Bone marrow (tissue), 2 donors: Measurements from ENCODE around the gene AOC2.

Experiments
- DNase-seq, 2 donors: peaks; one replicate each; lab custom pipeline; 2025; lab: John Stamatoyannopoulos, UW

Gene AOC2, protein sequence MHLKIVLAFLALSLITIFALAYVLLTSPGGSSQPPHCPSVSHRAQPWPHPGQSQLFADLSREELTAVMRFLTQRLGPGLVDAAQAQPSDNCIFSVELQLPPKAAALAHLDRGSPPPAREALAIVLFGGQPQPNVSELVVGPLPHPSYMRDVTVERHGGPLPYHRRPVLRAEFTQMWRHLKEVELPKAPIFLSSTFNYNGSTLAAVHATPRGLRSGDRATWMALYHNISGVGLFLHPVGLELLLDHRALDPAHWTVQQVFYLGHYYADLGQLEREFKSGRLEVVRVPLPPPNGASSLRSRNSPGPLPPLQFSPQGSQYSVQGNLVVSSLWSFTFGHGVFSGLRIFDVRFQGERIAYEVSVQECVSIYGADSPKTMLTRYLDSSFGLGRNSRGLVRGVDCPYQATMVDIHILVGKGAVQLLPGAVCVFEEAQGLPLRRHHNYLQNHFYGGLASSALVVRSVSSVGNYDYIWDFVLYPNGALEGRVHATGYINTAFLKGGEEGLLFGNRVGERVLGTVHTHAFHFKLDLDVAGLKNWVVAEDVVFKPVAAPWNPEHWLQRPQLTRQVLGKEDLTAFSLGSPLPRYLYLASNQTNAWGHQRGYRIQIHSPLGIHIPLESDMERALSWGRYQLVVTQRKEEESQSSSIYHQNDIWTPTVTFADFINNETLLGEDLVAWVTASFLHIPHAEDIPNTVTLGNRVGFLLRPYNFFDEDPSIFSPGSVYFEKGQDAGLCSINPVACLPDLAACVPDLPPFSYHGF

DNA sequence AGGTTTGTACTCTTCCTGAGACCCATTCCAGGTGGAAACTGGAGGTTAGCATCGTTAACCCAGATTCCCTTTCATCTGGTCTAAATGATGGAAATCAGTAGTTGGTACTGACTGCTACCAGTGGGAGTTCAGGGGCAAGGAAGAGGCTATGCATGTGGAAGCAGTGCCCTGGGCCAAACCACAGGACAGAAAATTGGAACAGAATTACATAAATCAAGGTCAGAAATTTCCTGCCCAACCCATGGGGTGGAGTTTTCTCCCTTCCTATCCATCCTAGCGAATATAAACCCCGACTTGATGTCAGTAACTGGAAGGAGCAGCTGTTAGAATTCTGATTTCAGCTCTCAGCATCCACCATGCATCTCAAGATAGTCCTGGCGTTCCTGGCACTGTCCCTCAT, at the start of gene AOC2:
Gene AOC2, plus strand, starts transcription at position 310 of the 400 bp plus-strand sequence. Its CDS starts 47 bp downstream, at position 357.
- DNase-seq: no peak

DNA sequence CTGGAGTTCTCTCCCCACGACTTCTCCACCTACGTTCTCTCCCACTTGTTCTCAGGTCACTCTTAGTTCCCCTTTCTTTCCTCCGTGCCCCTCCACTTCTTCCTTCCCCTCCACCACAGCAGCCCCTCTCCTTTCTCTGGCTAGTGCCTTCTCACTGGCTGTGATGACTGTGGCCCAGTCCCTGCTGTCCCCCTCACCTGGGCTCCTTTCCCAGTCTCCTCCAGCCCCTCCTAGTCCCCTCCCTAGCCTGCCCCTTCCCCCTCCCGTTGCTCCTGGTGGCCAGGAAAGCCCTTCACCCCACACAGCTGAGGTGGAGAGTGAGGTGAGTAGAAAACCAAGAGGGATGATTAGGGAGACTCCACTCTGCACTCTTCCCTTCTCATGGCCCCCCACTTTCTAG, 49.3 kb upstream of the AOC2 start:
- DNase-seq: no peak

DNA sequence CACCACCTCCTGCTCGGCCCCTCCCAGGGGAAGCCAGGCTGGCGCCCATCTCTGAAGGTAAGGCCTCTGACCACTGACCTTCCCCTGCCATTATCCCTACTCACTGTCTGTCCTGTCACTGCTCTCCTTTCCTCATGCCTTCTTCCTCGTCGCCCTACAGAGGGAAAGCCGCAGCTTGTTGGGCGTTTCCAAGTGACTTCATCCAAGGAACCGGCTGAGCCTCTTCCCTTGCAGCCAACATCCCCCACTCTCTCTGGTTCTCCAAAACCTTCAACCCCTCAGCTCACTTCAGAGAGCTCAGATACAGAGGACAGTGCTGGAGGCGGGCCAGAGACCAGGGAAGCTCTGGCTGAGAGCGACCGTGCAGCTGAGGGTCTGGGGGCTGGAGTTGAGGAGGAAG, 48.9 kb upstream of the AOC2 start:
- DNase-seq: no peak

DNA sequence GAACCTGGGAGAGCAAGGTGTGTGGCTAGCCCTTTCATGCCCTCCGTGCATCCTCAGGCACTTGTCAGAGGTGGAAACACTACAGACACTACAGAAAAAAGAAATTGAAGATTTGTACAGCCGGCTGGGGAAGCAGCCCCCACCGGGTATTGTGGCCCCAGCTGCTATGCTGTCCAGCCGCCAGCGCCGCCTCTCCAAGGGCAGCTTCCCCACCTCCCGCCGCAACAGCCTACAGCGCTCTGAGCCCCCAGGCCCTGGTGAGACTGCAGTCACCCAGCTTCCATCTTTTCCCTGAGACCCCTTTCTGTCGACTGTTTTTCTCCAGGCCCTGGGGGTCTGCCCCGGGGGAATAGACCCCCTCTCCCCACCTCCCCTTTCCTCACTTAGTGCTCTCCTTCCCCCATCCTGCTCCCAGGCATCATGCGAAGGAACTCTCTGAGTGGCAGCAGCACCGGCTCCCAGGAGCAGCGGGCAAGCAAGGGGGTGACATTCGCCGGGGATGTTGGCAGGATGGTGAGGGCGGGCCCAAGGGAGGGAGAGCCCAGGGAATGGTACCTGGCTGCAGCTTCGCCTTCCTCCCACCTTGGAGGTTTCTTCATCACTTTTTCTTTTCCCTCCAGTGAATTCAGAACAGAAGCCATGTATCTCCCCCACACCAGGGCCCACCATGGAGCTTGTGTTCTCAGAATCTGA, 48.2 kb upstream of the AOC2 start:
- no peak for DNase-seq

DNA sequence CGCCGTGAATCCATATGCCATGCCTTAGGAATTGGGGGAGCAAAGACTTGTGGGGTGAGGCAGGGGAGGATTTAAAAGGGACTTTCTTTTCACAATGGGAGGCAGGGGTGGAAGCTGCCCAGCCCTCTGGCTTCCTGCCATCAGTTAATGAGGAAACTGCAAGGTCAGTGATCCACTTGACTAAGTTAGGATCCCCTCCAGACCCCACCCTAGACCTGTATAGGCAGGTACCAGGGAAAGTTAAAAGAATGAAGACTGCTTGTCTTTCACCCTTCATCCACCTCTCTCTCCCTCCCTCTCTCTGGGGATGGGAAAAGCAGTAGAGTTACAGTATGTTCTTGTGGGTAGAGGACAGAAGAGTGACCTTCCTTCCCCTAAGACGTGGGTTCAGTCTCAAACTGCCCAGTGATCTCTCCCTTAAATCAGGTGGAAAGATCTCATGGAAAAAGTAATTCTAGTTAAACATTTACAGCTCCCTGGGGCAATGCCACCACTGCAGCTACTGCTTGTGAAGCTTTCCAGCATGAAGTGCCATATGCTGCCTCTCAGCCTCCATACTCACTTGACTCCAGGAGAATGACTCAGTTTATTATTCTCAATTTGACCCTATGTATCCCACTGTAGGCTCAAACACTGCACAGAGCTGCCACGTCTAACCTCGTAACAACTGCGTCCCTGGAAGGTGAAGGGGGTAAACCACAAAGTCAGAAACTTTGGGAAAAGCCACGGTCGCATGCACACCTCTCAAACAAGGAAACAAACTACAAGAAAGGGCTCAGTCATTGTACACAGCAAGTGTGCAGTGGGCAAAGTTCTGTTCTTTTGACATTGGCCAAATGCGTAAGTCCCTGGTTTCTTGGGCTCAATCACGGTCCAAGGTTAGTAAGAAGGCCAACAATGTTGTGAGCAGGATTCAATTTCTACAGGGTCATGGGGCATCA, 47.0 kb upstream of the AOC2 start:
- DNase-seq: no peak

DNA sequence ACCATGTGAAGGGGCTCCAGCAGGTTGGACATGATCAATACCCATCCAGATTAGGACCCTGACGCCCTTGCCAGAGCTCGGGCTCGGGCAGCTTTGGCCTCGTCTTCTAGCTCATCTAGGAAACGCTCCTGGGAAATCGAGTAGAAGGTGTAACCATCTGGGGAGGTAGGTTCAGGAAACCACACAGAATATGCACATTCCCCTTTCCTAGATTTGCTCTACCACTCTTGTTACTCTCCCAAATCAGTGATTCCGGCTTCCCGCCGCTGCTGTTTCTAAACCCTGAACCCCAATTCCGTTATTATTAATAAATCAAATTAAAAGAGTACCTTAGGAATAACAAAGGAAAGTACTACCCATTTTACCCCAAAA, 46.4 kb upstream of the AOC2 start:
- no peak for DNase-seq

DNA sequence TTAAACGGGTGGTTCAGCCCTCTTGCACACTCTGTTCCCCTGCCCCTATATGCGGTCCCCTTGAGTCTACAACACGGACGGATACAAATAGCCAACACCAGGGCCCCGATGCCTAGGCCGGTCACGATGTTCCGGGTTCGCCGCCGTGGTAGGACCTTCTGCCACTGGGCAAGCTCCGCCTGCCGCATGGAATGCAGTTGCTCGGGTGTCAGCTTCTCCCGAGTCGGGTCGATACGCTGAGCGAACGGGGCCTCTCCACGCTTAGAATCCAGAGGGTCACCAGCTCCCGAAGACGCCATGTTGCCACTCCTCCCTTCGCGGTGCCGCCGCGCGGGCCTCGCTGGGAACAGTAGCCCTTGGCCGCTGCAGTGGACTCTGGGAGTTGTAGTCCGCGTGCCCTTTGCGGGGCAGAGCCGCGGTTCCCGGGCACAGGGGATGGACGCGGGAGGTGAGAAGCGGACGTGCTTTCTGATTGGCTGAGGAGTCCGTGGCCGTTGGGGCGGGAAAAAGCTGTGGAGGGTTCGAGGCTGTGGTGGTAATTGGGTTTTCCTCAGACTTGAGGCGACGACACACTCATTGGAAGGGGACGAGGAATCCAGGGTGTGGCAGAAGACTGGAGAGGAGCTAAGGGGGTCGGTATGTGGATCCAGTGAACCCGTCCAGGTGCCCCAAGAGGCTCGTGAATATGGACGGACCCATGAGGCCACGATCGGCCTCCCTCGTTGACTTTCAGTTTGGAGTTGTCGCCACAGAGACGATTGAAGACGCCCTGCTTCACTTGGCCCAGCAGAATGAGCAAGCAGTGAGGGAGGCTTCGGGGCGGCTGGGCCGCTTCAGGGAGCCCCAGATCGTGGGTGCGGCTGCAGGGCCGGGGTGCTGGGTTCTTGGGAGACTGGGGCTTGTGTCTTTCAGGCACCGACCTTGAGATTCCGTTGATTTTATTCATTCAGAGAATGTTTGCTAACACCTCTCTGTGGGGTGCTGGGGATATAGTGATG, 45.7 kb upstream of the AOC2 start, which contains the start of the genes CNTD1 and COA3:
Gene CNTD1, plus strand, starts transcription at position 479 of the 998 bp plus-strand sequence. Its CDS starts 207 bp downstream, at position 686.
Gene COA3, minus strand, starts transcription at position 322 of the 998 bp plus-strand sequence. Its CDS starts 23 bp downstream, at position 299.
- DNase-seq: peak; percentile 60 to 62

DNA sequence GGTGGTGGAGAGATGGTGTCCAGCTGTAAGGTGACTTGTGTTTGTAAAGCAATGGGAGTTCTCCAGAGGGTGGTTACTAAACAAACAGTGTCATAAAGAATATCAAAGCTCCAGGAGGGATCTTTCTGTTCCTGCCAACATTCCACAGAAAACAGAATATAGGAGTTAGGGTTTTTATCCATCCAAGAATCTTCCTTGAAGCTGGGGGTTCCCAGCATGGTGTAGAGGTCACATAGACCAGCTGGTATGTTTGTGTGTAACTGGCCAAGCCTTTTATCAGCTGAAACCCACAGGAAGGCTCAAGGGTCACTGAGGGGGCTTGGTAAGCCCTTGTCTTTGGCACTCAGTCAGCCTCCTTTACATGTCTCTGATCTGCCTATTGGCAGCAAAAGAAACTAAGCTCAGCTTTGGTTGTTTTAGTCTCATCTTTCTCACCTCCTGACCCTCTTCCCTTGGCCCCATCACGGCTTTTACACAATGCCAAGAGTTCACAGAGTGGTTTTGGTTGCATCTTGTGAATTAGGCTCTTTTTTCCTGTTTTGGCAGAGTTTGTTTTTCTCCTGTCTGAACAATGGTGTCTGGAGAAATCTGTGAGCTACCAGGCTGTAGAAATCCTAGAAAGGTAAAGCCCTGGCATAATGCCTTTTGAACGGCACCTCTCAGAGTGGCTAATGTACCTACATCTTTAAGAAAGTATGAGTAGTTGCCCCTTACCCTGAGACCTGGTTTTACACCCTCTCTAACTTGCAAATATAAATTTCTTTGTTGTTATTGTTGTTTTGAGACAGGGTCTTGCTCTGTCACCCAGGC, 41.1 kb upstream of the AOC2 start:
- DNase-seq: no peak

DNA sequence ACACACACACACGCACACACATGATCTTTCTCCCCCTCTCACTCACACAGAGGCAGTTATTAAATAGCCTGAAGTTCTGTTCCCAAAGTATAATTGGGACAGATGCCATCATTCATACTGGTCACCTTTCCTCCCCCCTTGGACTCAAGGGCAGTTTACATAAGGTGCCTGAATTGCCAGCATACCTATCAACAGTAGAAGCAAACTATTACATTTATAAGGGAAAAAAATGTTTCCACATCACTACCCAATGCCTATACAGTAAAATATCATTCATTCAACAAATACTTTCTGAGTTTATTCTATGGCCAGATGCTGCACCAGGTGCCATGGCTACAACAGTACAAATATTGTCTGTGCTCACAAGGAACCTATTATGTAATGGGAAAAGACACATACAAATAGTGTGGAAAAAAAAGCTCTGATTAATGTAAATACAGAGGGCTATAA, 39.4 kb upstream of the AOC2 start:
- no peak for DNase-seq

DNA sequence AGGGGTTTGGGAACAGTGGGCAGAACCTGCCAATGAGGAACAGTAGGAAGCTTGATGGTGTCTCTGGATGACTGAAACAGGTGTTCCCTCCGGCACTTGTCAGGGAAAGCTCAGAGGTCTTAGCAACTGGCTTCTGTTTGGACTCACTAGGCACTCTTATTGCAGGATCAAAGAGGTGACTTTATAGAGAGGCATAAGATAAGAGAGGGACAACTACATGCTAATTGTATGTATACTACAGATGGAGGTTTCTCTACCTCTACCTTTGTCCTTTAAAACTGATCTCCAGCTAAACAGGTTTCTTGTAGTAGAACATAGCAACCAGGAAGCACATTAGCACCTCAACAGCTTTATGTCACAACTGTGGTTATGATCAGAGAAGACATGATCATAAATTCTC, 38.1 kb upstream of the AOC2 start:
- no peak for DNase-seq

DNA sequence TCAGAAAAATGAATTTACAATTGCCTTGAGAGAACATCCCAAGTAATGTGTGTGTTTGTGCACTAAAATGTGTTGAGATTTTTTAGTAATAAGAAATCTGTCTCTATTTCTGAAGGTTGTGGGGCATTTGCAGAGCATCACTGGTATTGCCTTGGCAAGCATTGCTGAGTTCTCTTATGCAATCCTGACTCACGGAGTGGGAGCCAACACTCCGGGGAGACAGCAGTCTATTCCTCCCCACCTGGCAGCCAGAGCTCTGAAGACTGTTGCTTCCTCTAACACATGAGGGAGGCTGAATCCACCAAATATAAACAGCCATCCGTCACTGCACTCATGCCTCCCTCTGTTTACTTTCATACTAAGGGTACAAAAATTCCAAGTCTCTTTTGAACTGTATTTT, 35.1 kb upstream of the AOC2 start:
- no peak for DNase-seq

DNA sequence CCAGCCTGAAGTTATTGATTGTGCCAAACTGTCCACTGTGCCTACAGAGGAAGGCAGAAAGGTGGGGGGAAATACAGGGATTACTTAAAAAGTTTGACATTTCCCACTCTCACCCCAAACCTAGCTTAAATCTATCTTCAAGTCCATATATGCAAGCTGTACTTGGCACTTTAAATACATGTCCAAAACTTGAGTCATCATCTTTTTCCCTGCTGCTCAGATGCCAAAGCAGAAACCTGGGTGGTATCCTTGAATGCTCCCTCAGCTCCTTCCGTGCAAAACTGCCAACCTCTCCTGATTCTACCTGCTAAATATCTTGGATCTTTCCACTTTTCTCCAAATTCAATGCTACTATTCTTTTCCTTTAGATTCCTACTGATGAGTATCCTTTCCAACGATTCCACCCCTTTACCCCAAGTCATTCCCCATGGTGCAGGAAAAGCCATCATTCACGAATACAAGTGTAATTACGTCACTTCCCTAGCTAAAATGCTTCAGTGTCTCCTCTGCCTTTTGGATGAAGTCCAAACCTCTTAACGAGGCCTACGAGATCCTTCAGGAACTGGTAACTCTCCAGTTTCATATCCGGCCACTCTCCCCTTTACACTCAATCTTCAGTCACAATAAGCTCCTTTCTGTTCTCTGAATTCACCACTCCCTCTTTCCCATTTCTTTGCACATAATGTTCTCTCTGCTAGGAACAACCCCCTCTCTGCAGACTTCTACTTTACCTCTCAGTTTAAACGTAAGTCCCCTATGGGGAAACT, 29.6 kb upstream of the AOC2 start:
- DNase-seq: no peak

DNA sequence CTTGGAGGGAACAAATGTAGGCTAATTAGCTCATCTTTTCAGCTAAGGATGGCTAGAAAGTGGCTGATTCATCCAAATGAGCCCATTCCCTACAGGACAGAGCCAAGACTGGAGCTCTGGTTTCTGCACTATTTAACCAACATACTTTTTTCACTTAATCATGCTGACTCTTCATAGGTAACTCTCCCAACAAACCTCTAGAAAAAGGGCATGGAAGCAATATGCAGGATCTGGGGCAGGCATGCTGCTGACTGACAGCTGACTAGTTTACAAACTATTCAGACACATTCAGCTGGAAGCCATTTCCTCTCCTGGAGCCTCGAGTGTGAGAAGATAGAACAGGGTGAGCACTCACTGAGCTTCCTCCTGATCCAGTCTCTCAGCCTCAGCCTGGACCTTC, 26.5 kb upstream of the AOC2 start:
- DNase-seq: no peak

DNA sequence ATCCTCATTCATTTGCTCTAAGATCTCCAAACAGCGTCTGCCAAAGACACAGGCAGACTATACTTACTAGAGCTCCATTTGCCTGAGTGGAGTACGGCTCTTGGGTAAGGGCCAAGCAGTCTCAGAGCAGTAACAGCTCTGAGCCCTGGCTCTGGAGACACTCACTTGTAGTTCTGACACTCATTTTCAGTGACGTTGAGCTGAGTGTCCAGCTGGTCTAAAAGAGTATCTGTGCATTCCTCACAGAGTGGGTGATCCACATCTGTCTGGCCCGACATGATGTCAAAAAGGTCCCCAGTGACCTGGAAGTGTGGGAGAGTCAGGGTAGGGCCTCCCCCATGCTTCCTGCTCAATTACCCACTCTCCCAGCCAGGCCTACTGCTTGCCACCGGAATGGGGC, 26.0 kb upstream of the AOC2 start:
- DNase-seq: no peak

DNA sequence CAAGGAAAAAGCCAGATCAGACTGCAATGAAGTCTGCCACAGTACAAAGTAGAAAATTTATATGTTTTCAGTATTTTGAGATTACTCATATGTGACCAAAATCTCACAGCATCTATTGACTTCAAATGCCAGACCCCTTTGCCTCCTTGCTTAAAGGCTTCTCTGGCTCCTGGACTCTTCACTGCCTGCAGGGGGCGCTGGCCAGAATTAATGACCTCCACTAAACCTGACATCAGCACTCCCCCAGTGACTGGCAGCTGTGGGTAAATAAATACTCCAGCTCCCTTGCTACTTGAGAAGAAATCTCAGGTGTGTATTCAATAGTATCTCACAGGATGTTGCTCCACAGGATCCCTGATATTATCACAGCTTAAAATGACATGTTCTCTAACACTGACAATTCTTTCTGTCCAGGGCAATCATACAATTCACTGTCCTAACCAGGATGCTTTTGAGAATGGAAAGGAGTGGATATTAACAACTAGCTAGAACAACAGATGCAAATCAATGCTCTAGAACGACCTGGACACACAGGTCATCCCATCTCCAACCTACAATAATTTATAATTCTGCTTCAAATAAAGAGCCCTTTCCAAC, 24.3 kb upstream of the AOC2 start:
- DNase-seq: peak in 1 of 2 donors; percentile 60

DNA sequence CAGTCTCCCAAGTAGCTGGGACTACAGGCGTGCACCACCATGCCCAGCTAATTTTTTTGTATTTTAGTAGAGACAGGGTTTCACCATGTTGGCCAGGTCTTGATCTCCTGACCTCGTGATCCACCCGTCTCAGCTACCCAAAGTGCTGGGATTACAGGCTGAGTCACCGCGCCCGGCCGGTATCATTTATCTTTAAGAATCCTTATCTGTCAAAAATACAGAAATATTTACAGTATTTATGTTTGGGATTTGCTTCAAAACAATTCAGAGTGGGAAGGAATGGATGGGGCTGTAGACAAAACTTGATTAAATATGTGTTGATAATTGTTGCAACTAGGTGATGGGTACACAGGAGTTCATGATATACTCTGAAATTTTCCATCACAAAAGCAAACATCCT, 23.2 kb upstream of the AOC2 start:
- DNase-seq: no peak

DNA sequence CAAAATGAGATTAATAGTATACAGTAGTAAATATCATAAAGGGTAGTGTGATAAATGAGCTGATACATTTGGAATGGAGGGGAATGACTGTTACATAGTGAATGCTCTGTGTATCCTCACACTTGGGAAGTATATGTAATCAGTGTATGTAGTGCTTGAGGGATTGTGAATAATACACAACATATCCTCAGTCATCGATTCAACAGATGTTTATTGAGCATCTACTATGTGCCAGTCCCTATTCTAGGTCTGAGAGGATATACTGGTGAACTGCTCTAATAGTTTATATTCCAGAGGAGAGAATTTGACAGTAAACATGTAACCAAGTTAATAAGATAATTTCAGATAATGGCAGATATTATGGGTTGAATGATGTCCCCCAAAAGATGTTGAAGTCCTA, 16.9 kb upstream of the AOC2 start:
- DNase-seq: no peak

DNA sequence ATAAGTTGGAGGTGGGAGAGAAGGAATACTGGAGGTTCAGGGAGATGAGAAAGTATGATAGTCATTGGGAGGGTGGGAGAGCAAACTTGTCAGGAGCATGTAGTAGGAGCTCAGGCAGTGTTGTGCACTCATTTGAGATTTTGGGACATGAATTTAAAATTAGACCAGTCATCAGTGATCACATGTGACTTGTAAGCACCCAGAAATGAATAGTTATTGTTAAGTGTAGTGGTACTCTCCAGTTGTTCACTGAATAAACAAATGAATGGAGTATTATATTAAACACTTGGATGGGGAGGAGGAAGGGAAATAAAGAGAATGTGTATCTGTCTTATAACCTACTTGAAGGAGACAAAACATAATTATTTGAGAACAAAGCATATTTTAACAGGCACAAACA, 13.4 kb upstream of the AOC2 start:
- DNase-seq: no peak
